Activated CD4-positive, alpha-beta T cell treated with anti-CD3 and anti-CD28 coated beads for 1 hour (primary cell): ENCODE results near the gene CCDC40.

Experiments used
- DNase-seq: peaks from one replicate; pipeline ENCODE4 v3.0.0-alpha.2; 2020

The CCDC40 gene

DNA sequence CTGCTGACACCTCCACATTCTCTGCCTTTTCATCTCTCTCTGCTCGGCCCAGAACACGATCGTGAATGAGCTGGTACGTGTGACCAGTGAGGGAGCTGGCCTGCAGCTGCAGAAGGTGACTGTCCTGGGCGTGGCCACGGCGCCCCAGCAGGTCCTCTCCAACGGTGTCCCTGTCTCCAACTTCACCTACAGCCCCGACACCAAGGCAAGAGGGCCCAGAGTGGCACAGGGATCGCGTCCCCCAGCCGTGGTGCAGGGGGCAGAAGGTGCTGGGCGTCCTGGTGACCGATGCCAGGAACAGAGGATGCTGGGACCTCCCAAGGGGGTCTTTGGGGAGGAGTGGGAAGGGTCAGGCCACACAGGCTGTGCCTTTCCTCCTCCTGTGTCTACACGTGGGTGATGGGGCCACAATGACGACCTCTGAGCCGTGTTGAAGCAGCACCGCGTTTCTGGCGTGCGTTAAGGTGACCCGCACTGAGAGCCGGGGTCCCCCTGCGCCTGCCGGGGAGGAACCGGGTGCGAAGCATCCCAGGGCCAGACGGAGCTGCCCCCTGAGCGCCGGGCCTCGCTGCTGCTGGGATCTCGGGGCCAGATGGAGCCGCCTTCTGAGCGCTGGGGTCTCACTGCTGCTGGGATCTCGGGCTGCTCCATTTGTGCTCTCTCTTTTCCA, 82.3 kb downstream of the CCDC40 start:
- DNase-seq: no peak

GRCh38 chr17:80119271-80119791, 82.9 kb downstream of the CCDC40 start:
- no peak for DNase-seq

DNA sequence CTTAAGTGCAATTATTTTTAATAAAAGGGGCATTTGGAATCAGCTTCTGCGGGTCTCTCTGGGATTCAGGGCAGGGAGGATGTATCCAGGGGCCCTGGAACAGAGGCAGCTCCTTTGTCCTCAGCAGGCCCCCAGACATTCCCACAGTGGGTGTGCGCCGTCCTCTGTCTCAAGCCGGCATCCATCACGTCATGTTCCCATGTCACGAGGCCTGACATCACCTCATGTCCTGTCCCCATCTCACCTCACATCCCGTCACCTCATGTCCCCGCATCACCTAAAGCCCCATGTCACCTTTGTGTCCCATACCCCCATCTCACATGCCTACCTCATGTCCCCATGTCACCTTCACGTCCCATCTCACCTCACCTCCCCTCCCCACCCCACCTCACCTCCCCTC, 83.4 kb downstream of the CCDC40 start:
- DNase-seq: no peak

- no peak for DNase-seq
These were observed 85.7 kb downstream of the CCDC40 start for GRCh38 chr17:80122026-80122575.

GRCh38 chr17:80122926-80123505, 86.6 kb downstream of the CCDC40 start:
- no peak for DNase-seq

- DNase-seq: no peak
These were observed 87.3 kb downstream of the CCDC40 start for GRCh38 chr17:80123791-80124190.

GRCh38 chr17:80124351-80124981, 88.0 kb downstream of the CCDC40 start:
- no peak for DNase-seq

GRCh38 chr17:80125656-80126448, 89.4 kb downstream of the CCDC40 start:
- DNase-seq: no peak

- DNase-seq: no peak
These were observed 89.9 kb downstream of the CCDC40 start for GRCh38 chr17:80126449-80126715.

- no peak for DNase-seq
These were observed 92.6 kb downstream of the CCDC40 start for GRCh38 chr17:80129006-80129565.

DNA sequence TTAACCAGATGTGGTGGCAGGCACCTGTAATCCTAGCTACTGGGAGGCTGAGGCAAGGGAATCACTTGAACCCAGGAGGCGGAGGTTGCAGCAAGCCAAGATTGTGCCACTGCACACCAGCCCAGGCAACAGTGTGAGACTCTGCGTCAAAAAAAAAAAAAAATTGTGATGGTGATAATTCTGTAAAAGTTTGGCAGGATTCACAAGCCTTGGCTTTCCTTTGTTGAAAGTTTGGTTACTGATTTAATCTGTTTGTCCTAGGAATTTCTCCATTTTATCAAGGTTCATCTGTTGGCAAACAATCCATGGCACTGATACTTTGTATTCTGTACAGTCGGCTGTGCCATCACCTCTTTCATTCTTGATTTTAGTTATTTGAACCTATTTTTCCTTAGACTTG, 94.5 kb downstream of the CCDC40 start:
- no peak for DNase-seq

GRCh38 chr17:80132906-80133625, 96.6 kb downstream of the CCDC40 start:
- no peak for DNase-seq

- DNase-seq: no peak
These were observed 97.2 kb downstream of the CCDC40 start for GRCh38 chr17:80133626-80133970.

DNA sequence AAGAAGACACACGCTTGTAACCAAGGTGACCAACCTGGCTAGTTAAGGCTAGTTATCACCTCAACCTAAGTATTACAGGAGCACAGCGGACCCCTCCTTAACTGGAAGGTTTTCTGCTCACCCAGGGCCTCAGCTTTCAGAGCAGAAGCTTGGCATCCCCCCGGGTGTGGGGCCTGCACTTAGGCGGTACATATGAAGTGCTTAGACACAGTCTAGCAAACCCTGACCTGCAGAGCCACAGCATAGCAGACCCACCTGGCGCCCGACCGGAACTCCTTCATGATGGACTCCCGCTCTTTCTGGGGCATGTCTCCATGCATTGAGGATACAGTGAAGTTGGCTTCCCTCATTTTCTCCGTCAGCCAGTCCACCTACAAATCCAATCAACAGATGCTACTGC, 100.7 kb downstream of the CCDC40 start:
- no peak for DNase-seq

DNA sequence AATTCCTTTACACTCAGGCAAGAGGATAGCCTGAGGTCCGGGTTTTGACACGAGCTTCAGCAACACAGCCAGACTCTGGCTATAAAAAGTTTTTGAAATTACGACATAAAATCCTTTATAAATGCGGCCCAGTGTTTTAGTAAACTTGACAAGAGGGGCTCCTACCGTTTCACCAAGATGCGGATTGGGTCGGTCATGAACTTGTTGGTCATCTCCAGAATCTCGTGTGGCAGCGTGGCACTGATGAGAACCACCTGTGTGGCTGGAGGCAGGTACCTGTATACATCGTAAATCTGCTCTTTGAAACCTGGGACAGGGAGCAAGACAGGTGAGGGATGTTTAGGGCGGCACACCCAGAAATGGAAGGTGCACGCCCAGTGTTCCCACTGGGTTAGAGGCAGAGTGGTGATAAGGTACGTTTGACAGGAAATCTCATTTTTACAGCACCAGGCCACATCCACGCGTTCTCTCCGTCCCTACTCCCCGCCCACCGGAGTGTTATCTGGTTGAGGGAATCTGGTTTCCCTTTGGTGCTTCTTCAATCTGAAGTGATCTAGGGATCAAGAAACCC, 102.5 kb downstream of the CCDC40 start:
- DNase-seq: no peak

- DNase-seq: no peak
These were observed 105.2 kb downstream of the CCDC40 start for GRCh38 chr17:80141463-80142165.

- no peak for DNase-seq
These were observed 106.5 kb downstream of the CCDC40 start for GRCh38 chr17:80142929-80143328.

DNA sequence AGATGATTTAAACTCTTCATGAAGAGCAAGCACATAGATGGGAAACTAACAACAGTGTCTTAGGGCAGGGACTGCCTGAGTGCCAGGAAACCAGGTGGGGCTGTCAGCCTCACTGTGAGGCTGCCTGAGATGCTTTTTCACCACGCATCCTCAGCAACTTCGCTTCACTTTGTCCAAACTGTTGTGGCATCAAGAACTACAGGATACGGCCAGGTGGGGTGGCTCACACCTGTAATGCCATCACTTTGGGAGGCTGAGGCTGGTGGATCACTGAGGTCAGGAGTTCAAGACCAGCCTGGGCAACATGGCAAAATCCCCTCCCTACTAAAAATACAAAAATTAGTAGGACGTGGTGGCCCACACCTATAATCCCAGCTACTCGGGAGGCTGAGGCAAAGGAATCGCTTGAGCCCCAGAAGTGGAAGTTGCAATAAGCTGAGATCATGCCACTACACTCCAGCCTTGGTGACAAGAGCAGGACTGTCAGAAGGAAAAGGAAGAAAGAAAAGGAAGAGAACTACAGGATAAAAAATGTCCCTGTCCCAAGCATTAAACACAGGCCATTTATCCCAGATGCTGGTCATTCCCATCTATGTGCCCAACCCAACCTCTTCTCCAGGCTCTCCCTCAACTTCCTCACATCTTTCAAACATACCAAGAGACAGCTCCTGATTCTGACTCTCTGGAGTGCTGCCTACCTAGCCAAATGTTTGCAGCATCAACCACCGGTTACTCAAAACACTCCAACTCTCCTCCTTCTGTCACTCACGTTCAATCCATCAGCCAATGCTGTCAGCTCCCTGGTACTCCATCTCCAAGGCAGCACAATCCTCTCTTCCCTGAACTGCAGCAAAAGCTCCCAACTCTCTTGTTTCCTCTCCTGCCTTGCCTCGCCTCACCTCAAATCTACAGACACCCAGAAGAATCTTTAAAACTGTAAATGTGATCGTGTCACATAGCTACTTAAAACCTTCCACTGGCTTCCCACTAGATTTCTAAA, 108.9 kb downstream of the CCDC40 start:
- DNase-seq: no peak

GRCh38 chr17:80146121-80147034, 109.9 kb downstream of the CCDC40 start:
- DNase-seq: no peak
